GM18526 (cell line): Measurements from ENCODE around the gene DLK1.

Experiments
- POLR2A ChIP-seq: IDR thresholded peaks from 3 replicates; pipeline ENCODE4 v1.6.1; 2011; ENCODE audit not compliant: insufficient read length; ENCODE audit errors: extremely low read depth

Gene DLK1

GRCh38 chr14:100748403-100748802, 21.7 kb downstream of the DLK1 start:
- no peak for TF ChIP-seq POLR2A

GRCh38 chr14:100748944-100749343, 22.3 kb downstream of the DLK1 start:
- no peak for TF ChIP-seq POLR2A

- no peak for TF ChIP-seq POLR2A
These were observed 23.4 kb downstream of the DLK1 start for GRCh38 chr14:100749967-100750597.

DNA sequence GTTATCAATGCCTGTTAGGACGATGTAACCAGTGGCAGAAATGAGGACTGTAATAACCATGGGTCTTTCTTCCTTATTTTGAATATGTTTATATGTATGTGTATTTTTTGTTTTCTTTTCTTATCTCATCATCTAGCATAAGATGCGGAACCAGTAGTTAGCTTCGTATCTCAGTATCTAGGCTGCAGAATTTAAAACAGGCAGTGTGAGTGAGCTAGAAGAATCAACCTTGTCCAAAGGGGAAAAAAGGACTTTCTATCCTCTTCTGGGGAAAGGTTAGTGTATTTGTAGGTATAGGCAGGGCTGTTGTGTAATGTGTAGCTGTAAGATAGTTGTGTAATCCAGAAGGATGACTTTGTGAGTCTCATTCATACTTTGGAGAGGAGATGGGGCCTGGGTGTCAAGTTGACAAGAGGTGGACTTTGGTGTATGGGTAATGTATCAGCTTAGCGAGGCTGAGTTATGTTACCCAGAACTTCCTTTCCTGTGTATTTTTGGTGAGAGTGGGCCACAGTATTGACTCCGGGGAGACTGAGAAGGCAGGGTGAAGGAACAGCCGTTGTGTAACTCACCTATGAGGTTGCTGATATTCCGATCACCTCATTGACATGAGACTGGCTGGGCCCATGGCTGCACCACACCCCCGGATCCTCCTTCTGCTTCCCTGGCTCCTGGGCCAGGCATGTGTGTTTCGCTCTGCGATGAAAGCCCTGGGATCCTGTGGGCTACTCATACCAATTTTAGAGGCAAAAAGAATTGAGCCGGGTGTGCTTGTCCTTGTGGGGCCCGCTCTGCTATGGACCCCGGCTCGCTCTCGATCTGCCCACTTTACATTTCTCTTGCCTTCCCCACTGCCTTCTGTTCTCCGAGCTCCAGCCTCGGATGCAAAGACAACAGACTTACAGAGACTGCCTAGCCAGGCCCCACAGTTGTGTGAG, 24.3 kb downstream of the DLK1 start:
- TF ChIP-seq POLR2A: no peak

GRCh38 chr14:100754020-100754419, 27.3 kb downstream of the DLK1 start:
- TF ChIP-seq POLR2A: no peak

DNA sequence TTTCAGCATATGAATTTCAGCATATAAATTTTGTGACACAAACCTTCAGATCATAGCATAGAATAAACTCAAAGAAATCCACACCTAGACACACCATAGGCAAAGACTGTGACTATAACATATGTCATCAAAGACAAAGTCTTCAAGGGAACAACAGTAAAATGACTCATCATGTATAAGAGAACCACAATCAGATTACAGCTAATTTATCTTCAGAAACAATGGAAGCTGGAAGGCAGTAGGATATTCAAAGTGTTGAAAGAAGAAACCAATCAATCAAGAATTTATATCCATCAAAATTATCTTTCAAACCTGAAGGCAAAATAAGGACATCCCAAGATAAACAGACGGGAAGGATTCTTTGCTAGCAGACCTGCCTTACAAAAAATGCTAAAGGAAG, 29.0 kb downstream of the DLK1 start:
- no peak for TF ChIP-seq POLR2A

DNA sequence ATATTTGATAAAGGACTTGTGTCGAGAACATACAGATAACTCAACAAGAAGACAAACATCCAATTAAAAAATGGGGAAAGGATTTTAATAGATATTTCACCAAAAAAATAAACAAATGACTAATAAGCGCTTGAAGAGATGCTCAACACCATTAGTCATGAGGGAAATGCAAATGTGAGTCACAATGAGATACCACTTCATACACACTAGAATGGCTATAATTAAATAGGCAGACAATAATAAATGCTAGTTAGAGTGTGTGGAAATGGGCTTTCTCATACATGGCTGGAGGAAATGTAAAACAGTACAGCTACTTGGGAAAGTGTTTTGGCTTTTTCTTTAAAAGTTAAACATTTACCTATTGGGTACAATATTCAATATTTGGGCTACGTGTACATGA, 34.8 kb downstream of the DLK1 start:
- no peak for TF ChIP-seq POLR2A

- TF ChIP-seq POLR2A: no peak
These were observed 35.4 kb downstream of the DLK1 start for GRCh38 chr14:100762089-100762515.

DNA sequence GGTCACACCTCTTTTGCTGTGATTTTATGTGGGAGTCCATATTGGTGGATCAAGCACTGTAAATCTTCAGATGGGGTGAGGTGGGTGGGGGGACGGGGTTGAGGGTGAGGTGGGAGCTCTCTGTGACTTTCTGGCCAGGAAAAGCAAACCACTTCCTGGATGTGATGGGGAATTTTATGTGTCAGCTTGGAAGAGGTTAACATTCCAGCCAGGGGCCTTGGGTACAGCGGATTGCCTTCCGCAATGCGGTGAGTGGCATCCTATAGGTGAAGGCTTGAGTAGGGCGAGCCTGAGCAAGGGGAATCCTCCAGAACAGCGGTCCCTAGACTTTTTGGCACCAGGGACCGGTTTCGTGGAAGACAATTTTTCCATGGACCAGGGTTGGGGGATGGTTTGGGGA, 36.2 kb downstream of the DLK1 start:
- TF ChIP-seq POLR2A: no peak

- no peak for TF ChIP-seq POLR2A
These were observed 37.9 kb downstream of the DLK1 start for GRCh38 chr14:100764471-100765115.

GRCh38 chr14:100765296-100765695, 38.6 kb downstream of the DLK1 start:
- no peak for TF ChIP-seq POLR2A

DNA sequence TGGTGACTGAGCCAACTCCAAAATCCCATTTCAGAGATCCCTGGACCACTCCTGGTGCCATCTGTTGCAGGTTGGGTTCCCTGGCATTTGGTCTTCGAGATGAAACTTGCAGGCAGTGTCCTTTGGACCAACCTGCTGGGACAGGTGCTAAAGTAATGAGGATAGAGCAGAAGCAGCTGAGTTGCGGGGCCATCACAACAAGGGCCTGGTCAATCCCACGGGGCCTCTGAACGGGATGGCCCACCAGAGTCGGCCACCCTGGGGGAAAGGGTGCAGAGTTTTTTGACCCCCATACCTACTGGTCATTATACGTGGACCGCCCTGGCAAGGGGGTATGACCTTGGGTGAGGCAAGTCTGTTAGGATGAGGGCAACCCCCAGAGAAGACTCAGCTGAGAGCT, 39.3 kb downstream of the DLK1 start:
- no peak for TF ChIP-seq POLR2A

- TF ChIP-seq POLR2A: no peak
These were observed 40.5 kb downstream of the DLK1 start for GRCh38 chr14:100767003-100767787.

GRCh38 chr14:100767788-100768536, 41.3 kb downstream of the DLK1 start:
- no peak for TF ChIP-seq POLR2A
